H1 (cell line): ENCODE data around the gene PI4KA. TPM values are rescaled to one million over a fixed set of nuclear protein-coding genes. Genes with fewer than 3 reads are reported as not detected.

ENCODE experiments used
- CTCF ChIA-PET: fragments of 300-600 bp; sonication (Branson Sonifier 250); formaldehyde crosslinking; loops from one replicate; lab custom pipeline; 2021; ENCODE audit not compliant: partially characterized antibody; lab: Charles Lee
- POLR2A ChIA-PET: fragments of 300-600 bp; sonication (Branson Sonifier 250); formaldehyde crosslinking; loops from one replicate; lab custom pipeline; 2021; ENCODE audit warnings: inconsistent platforms; ENCODE audit not compliant: partially characterized antibody; lab: Charles Lee
- DNase-seq, 2 experiments: peaks; one replicate each; pipeline versions ENCODE4 v3.0.0 to v3.0.0-alpha.2; 2010 to 2022; ENCODE audit warnings: low spot score in 2 of 2, low read depth in 1 of 2, mixed read lengths in 1 of 2
- FAIRE-seq: peaks from 2 replicates; lab custom pipeline; 2011; peaks lifted over from hg19 to GRCh38; lab: Jason Lieb, UNC
- H2AFZ ChIP-seq: 2 replicates; pipeline ENCODE4 v1.8.1; 2012; ENCODE audit warnings: low read length, inconsistent platforms
- H2AK5ac ChIP-seq: 2 replicates; pipeline ENCODE4 v1.6.1; 2013; ENCODE audit warnings: low read depth, low read length
- H2BK120ac ChIP-seq: replicated peaks from 2 replicates; pipeline ENCODE3; 2013; ENCODE audit warnings: low read depth, low read length, inconsistent platforms
- H2BK12ac ChIP-seq: 2 replicates; pipeline ENCODE4 v1.6.1; 2013; ENCODE audit warnings: low read depth, low read length
- H2BK15ac ChIP-seq: 2 replicates; pipeline ENCODE4 v1.6.1; 2013; ENCODE audit warnings: low read length
- H2BK20ac ChIP-seq: 2 replicates; pipeline ENCODE4 v1.6.1; 2013; ENCODE audit warnings: low read length
- H2BK5ac ChIP-seq: 2 replicates; pipeline ENCODE4 v1.6.1; 2013; ENCODE audit warnings: low read depth, low read length
- H3K14ac ChIP-seq: 2 replicates; pipeline ENCODE4 v1.6.1; 2013; ENCODE audit warnings: inconsistent platforms; ENCODE audit not compliant: insufficient read length
- H3K18ac ChIP-seq: 2 replicates; pipeline ENCODE4 v1.6.1; 2013; ENCODE audit warnings: low read length; ENCODE audit errors: extremely low read depth
- H3K23ac ChIP-seq: 2 replicates; pipeline ENCODE4 v1.6.1; 2013; ENCODE audit warnings: inconsistent platforms; ENCODE audit not compliant: insufficient read length
- H3K23me2 ChIP-seq: 2 replicates; pipeline ENCODE4 v1.6.1; 2013; ENCODE audit warnings: low read depth, low read length
- H3K27ac ChIP-seq: 2 replicates; pipeline ENCODE4 v1.6.1; 2011; ENCODE audit warnings: low read depth, low read length, inconsistent platforms
- H3K27me3 ChIP-seq, 4 experiments: replicated peaks in 1 of 4; 1 replicate in 1 of 4; 2 replicates in 3 of 4; pipeline versions ENCODE4 v1.6.1 to v1.8.1; 2011 to 2013; ENCODE audit warnings: low read length in 3 of 4, mild to moderate bottlenecking in 3 of 4, inconsistent platforms in 2 of 4, mixed read lengths in 2 of 4, moderate library complexity in 1 of 4; ENCODE audit not compliant: control insufficient read depth in 3 of 4, insufficient read depth in 3 of 4; ENCODE audit errors: extremely low read depth in 1 of 4
- H3K36me3 ChIP-seq, 4 experiments: 2 replicates each; pipeline versions ENCODE4 v1.6.1 to v1.8.1; 2011 to 2013; ENCODE audit warnings: mild to moderate bottlenecking in 4 of 4, low read length in 3 of 4, moderate library complexity in 2 of 4, control low read depth in 1 of 4, inconsistent platforms in 1 of 4; ENCODE audit not compliant: insufficient read depth in 4 of 4, control insufficient read depth in 2 of 4
- H3K4ac ChIP-seq: replicated peaks from 2 replicates; pipeline ENCODE3; 2013; ENCODE audit warnings: low read length, low read depth, mixed read lengths, inconsistent platforms; ENCODE audit not compliant: insufficient read length
- H3K4me1 ChIP-seq, 4 experiments: replicated peaks in 1 of 4; 1 replicate in 1 of 4; 2 replicates in 3 of 4; pipeline versions ENCODE4 v1.6.1 to v1.8.1; 2011 to 2013; ENCODE audit warnings: low read length in 3 of 4, inconsistent platforms in 2 of 4, mixed read lengths in 1 of 4; ENCODE audit not compliant: insufficient read depth in 4 of 4, control insufficient read depth in 3 of 4
- H3K4me2 ChIP-seq, 2 experiments: 2 replicates each; pipeline versions ENCODE4 v1.6.1 to v1.8.1; 2011 to 2013; ENCODE audit warnings: low read depth in 2 of 2, low read length in 2 of 2, control low read depth in 1 of 2, inconsistent platforms in 1 of 2, mild to moderate bottlenecking in 1 of 2; ENCODE audit not compliant: insufficient read depth in 1 of 2
- H3K4me3 ChIP-seq, 4 experiments: fragments of 200-600, 300-600 bp in 1 of 4; sonication (generic), shearing (Covaris generic), sonication (Bioruptor Twin) in 1 of 4; 2 replicates each; pipeline versions ENCODE4 v1.5.1 to v1.8.1; 2011 to 2016; ENCODE audit warnings: low read length in 4 of 4, low read depth in 3 of 4, control low read depth in 2 of 4, inconsistent platforms in 2 of 4, mild to moderate bottlenecking in 2 of 4, mixed read lengths in 1 of 4, moderate library complexity in 1 of 4; ENCODE audit not compliant: insufficient read depth in 2 of 4; ENCODE audit errors: extremely low read depth in 1 of 4
- H3K56ac ChIP-seq: replicated peaks from 2 replicates; pipeline ENCODE3; 2013; ENCODE audit warnings: low read depth, mild to moderate bottlenecking, mixed read lengths, low read length, inconsistent platforms; ENCODE audit not compliant: insufficient read length
- H3K79me1 ChIP-seq: 2 replicates; pipeline ENCODE4 v1.6.1; 2013; ENCODE audit warnings: low read depth, low read length, control low read depth
- H3K79me2 ChIP-seq, 2 experiments: 2 replicates each; pipeline versions ENCODE4 v1.6.1 to v1.8.1; 2012 to 2013; ENCODE audit warnings: low read length in 2 of 2, mild to moderate bottlenecking in 2 of 2, inconsistent platforms in 1 of 2; ENCODE audit not compliant: insufficient read depth in 2 of 2, control insufficient read depth in 1 of 2
- H3K9ac ChIP-seq, 4 experiments: replicated peaks in 1 of 4; 1 replicate in 1 of 4; 2 replicates in 3 of 4; pipeline versions ENCODE4 v1.6.1 to v1.8.1; 2011 to 2013; ENCODE audit warnings: low read depth in 3 of 4, low read length in 3 of 4, control low read depth in 2 of 4, mild to moderate bottlenecking in 2 of 4, moderate library complexity in 2 of 4, inconsistent platforms in 1 of 4; ENCODE audit errors: extremely low read depth in 1 of 4
- H3K9me3 ChIP-seq, 2 experiments: 2 replicates each; pipeline versions ENCODE4 v1.6.1 to v1.8.1; 2012 to 2013; ENCODE audit warnings: mild to moderate bottlenecking in 2 of 2, moderate library complexity in 2 of 2, control low read depth in 1 of 2, inconsistent platforms in 1 of 2, low read depth in 1 of 2, low read length in 1 of 2, mixed read lengths in 1 of 2; ENCODE audit not compliant: insufficient read depth in 2 of 2
- H4K20me1 ChIP-seq, 2 experiments: replicated peaks in 1 of 2; 2 replicates each; pipeline versions ENCODE3 to v1.8.1; 2011 to 2013; ENCODE audit warnings: inconsistent platforms in 2 of 2, low read length in 2 of 2, mild to moderate bottlenecking in 1 of 2; ENCODE audit not compliant: insufficient read depth in 2 of 2, control insufficient read depth in 1 of 2
- H4K5ac ChIP-seq: 2 replicates; pipeline ENCODE4 v1.6.1; 2013; ENCODE audit warnings: low read length, low read depth, mixed read lengths, inconsistent platforms; ENCODE audit not compliant: insufficient read length
- H4K8ac ChIP-seq: 2 replicates; pipeline ENCODE4 v1.8.0; 2013; ENCODE audit warnings: mild to moderate bottlenecking, moderate library complexity, low read length, inconsistent platforms; ENCODE audit not compliant: insufficient read depth; ENCODE audit errors: extremely low read depth
- H4K91ac ChIP-seq: replicated peaks from 2 replicates; pipeline ENCODE3; 2013; ENCODE audit warnings: low read length, mixed read lengths, inconsistent platforms; ENCODE audit not compliant: insufficient read length
- HDAC6 ChIP-seq: IDR thresholded peaks from one replicate; pipeline ENCODE4 v1.7.1; 2012; ENCODE audit warnings: low read depth, mild to moderate bottlenecking, inconsistent platforms, low read length, moderate library complexity
- MAFK ChIP-seq: IDR thresholded peaks from 2 replicates; pipeline ENCODE4 v1.6.1; 2012; ENCODE audit warnings: low read depth, mild to moderate bottlenecking, improper control_type of control experiment, low read length
- SP2 ChIP-seq: IDR thresholded peaks from 2 replicates; pipeline ENCODE4 v1.6.1; 2012; ENCODE audit warnings: mild to moderate bottlenecking, low read length, inconsistent platforms
- SP4 ChIP-seq: IDR thresholded peaks from 2 replicates; pipeline ENCODE4 v1.6.1; 2012; ENCODE audit warnings: low read length, inconsistent platforms
- WGBS, 2 experiments: shearing (Covaris generic) in 1 of 2; methylation state at CpG; one replicate each; pipeline versions ENCODE4 v1.1.6 to v1.1.7; 2013 to 2015; ENCODE audit warnings: low lambda C conversion rate in 2 of 2, mixed read lengths in 2 of 2, inconsistent platforms in 1 of 2, low coverage in 1 of 2, missing lambda C conversion rate in 1 of 2; ENCODE audit not compliant: insufficient replicate concordance in 2 of 2, insufficient coverage in 1 of 2, insufficient read length in 1 of 2; ENCODE audit errors: extremely low coverage in 1 of 2, missing lambda C conversion rate in 1 of 2; 5-methylcytosine and 5-hydroxymethylcytosine counted together
- polyA plus RNA-seq, 7 experiments: library from polyadenylated mRNA; depleted of rRNA in 3 of 7; stranded (reverse) in 5 of 7; unstranded in 2 of 7; fragments of >200 nt in 5 of 7; fragments of 200-250 nt in 2 of 7; gene quantifications; 1 replicate in 5 of 7; 2 replicates in 1 of 7; 4 replicates in 1 of 7; pipeline versions ENCODE4 v1.2.1 to v1.2.3, GENCODE V29; 2011 to 2013; ENCODE audit warnings: missing spikeins in 2 of 7, mixed read lengths in 2 of 7
- total RNA-seq: library from RNA; stranded (reverse); fragmentation: NEBNext Ultra II Directional; extraction: Animal tissue kit (Norgen Biotek cat#: 25700); gene quantifications from 2 replicates; pipeline ENCODE4 v1.2.1, GENCODE V29; 2021

The PI4KA gene
- total and polyA plus RNA-seq, 2 of the 8 experiments (the other 6 are each of a cell fraction or from before 2014, with no cell fraction given): 22.5 to 37.7 TPM

- 84% methylated on average over 3 of the region's 3 CpGs; no CpG with 5 or more reads in 1 of the 2 experiments for WGBS, 2 experiments
- no peak overlapping the region for H2BK120ac ChIP-seq
- no peak overlapping the region for H2AK5ac ChIP-seq
- no peaks in the 10 kb centered on the region for H3K79me2 ChIP-seq
- ChIA-PET POLR2A (no interaction called here), CTCF (interaction anchor here (1.1 to 1.4 kb wide), 2 partner anchors 48 to 101 kb away, joined by 3 to 4 read pairs; no protein-coding TSS in a partner anchor)
- no peak overlapping the region for H2BK12ac ChIP-seq
- no peaks in the 10 kb centered on the region for H3K23me2 ChIP-seq
- no peaks in the 10 kb centered on the region for H4K20me1 ChIP-seq
- H3K36me3 ChIP-seq: no peaks in the 10 kb centered on the region
- H3K79me1 ChIP-seq: no peaks in the 10 kb centered on the region
- no peak overlapping the region for H4K91ac ChIP-seq
- no peak for TF ChIP-seq MAFK
- no peak for TF ChIP-seq SP4
- no peak for TF ChIP-seq HDAC6
- TF ChIP-seq SP2: no peak
- no peak overlapping the region for H3K14ac ChIP-seq
- H2BK20ac ChIP-seq: no peak overlapping the region
- H2BK5ac ChIP-seq: no peak overlapping the region
- no peak overlapping the region for H3K23ac ChIP-seq
- H4K8ac ChIP-seq: no peak overlapping the region
- H3K18ac ChIP-seq: no peak overlapping the region
- no peak overlapping the region for H3K27ac ChIP-seq
- no peak overlapping the region for H3K4me2 ChIP-seq
- DNase-seq: no peak
- no peak overlapping the region for H3K4ac ChIP-seq
- no peak overlapping the region for H2BK15ac ChIP-seq
- no peak overlapping the region for H3K56ac ChIP-seq
- no peak overlapping the region for H3K9ac ChIP-seq
- H3K9me3 ChIP-seq: no peaks in the 10 kb centered on the region
- H4K5ac ChIP-seq: no peak overlapping the region
- H3K4me1 ChIP-seq: no peaks in the 10 kb centered on the region
- H3K4me3 ChIP-seq: no peak overlapping the region
- no peak for FAIRE-seq
- no peak overlapping the region for H2AFZ ChIP-seq
- H3K27me3 ChIP-seq: no peaks in the 10 kb centered on the region
These were observed 185.9 kb downstream of the PI4KA start for GRCh38 chr22:20672732-20673131.
